GM18909 (cell line): ENCODE measurements around the gene MYOG.

Experiments
- ATAC-seq: cut with Tn5 transposase; IDR thresholded peaks from one replicate; pipeline ENCODE4 v1.9.1; 2021; ENCODE audit warnings: mild to moderate bottlenecking; ENCODE audit not compliant: unreplicated experiment, poor library complexity

MYOG gene

DNA sequence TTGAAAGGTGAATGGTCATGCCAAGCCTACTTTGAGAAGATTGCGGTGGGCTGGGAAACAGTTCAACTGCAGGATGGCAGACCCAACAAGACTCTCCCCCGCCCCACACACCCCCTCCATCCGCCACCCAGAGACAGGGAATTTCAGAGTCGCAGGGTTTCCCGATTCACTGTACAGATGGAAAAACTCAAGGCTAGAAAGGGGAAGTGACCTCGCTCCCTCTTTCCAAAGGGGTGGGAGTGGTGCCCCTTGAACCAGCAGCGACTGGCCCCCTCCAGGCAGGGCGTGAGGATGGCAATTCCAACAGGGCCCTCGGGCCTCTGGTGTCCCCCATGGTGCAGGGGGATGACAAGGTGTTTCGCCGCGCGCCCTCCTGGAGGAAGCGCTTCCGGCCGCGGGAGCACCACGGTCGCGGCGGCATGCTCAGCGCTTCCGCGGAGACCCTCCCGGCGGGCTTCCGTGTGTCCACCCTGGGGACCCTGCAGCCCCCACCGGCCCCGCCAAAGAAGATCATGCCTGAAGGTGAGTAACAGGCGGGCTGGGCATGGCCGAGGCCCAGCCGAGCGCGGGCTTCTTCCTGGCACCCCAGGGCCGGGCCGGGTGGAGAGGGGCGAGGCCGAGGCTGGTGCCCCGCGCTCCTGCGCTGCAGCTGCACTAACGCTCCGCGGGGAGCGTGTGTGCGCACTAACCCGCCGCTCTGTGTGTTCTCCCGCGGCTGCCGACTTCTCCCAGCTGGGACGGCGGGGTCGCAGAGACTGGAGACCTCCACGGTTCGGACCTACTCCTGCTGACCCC is 10.4 kb downstream of the MYOG start:
- no peak for ATAC-seq

DNA sequence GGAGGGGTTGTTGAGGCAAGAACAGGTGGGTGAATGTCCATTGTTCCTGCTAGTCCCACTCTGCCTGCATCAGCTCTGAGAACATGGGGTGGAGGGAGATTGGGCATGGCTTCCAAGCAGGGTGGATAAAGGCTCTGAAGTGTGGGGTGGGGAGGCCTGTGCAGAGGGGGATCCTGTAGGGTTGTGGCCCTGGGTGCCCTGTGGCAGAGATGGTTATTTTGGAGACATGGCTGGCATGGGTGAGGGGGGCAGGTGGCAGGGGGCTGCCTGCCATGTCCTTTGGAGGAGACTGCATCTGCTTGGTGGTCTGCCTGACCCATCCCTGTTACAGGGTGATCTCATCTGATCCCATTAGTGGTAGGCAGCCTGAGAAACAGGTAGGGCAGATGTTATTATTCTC is 11.2 kb downstream of the MYOG start:
- no peak for ATAC-seq

DNA sequence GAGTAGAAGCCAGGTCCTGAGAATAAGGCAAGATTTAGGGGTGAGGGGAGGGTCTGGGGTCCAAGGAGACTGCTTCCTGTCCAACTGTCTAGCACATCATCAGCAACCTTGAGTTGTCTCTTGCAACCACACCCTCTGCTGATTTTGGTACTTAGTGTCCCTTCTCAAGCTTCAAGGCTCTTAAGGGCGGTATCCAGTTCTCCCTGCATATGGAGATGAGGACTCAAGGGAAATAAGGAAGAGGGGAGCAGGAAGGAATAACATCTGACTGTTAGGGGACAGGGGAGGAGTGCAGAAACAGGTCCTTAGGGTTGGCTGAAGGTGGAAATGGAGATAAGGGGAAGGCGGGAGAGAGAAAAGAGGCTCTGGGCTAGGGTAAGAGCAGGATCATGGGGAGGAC is 12.3 kb downstream of the MYOG start:
- no peak for ATAC-seq

DNA sequence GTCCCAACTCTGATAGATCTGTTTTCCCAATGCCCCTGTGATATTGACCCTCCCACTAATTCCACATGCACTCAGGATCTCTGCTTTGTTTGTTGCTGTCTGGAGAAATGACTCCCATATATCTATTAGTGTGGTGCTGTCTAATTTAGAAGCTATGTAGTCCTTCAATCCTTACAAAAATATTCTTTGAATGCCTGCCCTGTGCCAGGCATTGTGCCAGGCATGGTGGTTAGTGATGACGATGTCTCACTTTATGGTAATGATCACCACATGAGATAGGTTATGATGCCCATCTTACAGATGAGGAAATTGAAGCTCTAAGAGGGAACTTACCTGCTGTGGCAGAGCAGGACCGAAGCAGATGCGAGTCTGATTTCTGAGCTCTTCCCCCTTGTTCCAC is 12.9 kb downstream of the MYOG start:
- ATAC-seq = no peak

DNA sequence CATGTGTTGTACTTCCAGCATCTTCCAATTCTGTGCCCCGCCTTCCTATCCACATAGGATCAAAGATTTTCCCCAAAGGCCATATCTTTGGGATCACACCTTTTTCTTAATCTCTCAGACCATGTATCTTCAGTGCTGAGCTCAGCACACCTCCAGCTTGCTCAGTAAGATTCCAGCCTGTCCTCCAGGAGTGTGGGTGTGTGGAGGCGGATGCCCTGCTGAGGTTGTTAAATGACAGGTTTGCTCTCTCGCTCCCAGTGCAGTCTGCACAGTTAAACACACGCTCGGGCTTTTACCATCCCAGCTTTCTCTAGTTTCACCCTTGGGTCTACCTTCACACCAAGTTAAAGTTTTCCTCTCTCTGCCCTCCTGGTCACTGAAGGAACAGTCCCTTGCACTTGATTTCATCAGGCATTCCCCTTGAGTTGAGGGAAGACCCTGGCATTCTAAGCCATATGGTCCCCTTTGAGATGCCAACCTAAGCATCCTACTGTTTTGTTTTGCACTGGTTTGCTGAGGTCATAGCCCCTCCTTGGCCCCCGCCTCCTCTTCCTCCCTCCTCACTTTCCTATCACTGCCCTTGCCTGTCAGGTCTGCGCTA is 13.7 kb downstream of the MYOG start:
- no peak for ATAC-seq

DNA sequence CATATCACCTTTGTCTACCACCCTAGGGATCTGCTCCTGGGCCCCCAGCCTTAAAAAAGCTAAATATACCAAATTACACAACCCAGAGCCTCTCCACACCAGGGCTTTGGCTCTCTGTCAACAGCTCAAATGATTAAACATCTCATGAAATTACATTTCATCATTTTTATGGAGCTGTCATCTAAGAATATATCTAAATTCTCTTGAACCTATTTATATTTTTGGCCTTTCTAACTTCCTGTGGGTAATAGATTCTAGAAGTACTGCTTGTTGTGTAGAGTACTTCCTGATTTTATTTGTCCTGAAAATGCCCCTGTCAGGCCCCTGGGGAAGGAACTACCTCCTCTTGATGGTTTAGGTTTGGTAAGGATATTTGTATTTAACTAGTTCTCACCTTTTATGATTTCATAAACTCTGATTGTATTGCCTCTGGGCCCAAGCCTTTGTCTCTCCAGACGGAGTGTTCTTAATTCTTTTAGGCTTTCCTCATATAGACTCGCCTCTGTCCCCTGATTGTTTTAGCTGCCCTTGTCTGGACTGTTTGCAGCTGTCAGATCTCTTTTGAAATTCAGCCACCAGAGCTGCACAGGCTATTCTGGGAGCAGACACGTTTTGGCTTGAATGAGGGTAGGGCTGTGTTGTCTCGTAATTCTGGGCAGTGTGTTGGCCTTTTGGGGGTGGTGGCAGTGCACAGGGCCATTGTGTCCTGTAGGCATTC is 16.6 kb downstream of the MYOG start:
- ATAC-seq = no peak

DNA sequence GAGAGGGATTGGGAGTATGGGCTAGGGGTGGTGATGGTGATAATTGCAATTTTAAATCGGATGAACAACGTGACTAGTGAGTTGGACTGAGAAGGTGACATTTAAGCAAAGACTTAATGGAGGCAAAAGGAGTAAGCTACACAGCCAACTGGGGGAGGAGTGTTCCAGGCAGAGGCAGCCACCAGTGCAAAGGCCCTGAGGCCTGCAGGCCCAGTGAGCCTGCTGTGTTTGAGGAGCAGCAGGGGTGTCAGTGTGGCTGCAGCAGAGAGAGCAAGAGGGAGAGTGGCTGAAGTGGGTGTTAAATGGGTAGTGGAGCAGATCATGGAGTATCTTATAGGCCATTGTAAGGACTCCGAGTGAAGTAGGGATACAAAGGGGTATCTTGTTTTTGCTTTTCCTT is 18.8 kb downstream of the MYOG start:
- no peak for ATAC-seq

DNA sequence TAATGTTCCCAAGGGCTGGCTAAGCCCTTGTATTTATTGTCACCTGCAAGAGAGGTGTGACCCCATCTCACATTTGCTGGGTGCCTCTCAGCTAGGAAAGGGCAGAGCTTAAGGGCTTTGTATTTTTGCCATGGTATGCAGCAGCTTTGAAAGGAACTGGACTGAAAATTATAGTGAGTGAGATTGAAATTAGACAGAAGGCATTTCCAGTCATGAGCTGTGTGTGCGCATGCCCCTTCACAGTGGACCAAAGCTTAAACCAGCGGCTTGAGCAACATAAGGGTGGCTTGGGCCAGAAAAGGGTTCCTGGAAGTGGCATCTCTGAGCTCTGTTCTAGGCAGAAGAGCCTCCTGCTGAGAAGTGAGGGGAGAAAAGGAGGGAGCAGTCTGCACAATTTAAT is 19.8 kb downstream of the MYOG start:
- ATAC-seq = no peak

DNA sequence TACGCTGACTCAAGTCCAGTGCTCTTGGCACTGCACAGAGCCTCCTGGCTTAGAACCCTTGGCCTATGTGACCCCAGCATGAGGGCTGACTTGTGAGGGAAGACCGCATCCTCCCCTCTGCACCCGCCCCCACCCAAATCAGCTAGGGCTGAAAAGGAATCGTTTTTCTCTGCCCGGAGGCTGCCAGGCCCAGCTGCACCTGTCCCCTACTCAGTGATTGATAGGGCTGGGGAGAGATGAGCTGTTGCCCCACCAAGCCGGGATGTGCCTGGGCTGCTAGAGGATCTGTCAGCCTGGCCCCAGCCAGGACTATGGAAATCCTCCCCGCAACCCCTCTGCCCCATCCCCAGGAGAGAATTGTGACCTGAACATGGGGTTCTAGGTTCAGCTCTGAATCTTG is 20.6 kb downstream of the MYOG start:
- ATAC-seq = no peak

DNA sequence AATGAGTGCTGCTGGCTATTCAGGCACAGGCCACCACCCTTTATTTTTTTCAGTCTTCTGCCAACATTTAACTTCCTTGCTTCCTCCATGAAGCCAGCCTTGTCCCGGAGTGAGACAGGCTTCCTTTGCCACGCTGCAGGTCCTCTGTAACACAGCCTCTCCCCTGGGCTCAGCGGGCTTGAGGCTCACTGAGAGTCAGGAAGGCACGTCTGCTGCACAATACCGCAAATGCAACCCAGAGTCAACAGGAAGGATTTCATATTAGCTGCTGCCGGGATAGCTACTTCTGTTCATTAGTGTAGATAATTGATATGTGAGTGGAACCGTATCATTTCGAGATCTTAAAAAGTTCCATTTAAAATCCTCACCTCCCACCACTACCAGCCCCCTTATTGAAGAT is 22.5 kb downstream of the MYOG start:
- no peak for ATAC-seq

DNA sequence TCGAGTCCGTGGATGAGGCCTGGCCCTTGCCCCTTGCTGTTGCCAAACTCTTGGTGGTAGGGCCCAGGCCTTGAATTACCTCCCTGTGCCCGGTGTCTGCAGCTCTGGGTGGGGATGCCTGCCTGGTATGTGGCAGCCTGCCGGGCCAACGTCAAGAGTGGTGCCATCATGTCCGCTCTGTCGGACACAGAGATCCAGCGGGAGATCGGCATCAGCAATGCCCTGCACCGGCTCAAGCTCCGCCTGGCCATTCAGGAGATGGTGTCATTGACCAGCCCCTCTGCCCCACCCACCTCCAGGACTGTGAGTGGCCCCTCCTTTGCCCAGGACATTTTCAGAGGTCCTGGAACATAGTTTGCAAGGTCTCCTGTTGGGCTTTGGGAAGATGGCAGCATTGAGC is 25.7 kb downstream of the MYOG start:
- no peak for ATAC-seq

DNA sequence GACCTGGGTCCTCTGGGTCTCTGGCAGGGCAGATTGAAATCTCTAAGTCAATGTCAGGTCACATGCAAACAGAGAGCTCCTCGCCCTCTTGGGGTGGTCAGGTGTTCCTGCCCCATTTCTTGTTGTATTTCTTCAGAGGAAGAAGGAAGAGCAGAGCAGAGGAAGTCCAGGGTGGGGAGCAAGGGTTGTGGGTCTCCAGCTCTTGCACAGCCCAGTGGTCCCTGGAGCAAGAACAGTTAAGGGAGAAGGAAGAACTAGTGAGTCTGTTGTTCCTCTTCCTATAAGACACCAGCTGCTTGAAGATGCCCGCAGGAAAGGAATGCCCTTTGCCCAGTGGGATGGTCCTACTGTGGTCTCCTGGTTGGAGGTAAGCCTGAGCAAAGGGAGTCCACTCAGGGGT is 26.3 kb downstream of the MYOG start:
- ATAC-seq = no peak

DNA sequence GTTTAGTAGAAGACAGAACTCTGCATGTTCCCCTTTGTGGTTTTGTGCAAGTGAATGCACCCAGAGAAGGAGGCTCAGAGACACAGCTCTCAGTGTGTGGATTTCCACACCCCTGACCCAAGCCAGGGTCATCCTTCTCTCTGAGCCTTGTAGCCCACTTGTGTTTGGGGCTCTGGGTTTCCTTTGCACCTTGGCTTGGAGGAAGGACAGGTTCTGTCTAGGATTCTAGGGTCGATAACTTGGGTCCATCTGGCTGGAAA is 27.2 kb downstream of the MYOG start:
- no peak for ATAC-seq

DNA sequence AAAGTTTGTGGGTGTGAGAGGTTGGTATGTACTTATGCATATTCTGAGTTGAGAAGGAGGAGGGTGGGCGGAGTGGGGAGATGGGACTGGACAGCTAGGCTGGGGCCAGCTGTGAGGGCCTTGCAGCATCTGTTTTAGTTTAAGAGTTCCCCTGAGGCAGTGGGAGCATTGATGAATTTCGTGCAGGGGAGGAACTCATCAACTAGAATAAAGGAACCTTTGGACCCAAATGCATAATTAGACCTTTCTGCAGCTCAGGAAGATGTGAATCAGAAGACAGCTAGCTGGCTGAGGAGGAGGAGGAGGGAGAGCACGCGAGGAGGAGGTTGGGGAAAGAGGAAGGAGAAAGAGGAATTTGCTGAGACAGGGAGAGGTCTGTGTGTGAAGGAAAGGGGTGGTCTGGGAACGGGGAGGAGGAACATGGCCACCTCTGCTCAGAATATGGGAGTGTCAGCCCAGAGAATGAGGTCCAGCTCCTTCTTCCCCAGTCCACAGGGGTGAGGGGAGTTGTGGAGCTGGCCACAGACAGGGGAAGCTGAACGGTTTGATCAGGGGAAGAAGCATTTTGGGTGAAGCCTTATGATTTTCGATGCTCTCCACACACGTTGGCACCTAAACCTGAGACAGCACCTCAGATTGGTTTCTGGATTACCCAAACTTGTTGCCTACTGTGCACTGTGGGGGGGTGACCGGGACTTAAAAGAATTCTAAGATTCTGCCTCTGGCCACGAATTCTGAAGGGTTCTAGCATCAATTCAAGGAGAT is 27.7 kb downstream of the MYOG start:
- ATAC-seq = no peak

DNA sequence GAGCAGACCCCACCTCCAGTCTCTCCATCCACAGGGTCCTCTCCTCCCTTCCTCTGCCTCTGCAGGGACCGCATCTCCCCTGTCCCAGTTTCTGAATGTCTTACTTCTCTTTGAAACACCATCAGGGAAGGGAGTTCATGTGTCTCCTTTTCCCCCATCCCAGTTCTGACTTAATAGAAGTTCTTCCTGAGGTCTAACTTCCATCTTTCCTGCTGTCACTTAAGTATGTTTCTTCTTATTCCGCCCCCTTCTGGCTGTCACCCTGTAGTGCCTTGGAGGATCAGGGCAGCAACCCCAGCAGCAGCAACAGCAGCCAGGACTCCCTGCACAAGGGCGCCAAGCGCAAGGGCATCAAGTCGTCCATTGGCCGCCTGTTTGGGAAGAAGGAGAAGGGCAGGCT is 29.3 kb downstream of the MYOG start:
- ATAC-seq = no peak

DNA sequence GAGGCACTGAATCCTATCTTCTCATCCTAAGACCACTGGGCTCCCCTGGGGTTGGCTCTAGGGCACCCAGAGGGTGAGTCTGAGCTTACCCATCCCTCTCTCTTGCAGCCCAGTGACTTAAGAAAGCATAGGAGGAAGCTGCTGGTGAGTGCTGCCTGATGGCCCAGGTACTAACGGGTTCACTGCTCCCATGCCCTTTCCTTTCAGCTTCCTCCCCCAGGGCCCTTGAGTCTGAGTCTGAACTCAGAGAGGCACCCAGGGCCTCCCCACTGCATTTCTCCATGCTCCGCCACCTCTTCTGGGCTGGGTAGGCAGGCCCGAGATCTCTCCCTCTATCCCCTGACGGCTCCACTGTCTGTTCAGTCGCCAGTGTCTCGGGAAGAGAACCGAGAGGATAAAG is 29.8 kb downstream of the MYOG start:
- no peak for ATAC-seq

DNA sequence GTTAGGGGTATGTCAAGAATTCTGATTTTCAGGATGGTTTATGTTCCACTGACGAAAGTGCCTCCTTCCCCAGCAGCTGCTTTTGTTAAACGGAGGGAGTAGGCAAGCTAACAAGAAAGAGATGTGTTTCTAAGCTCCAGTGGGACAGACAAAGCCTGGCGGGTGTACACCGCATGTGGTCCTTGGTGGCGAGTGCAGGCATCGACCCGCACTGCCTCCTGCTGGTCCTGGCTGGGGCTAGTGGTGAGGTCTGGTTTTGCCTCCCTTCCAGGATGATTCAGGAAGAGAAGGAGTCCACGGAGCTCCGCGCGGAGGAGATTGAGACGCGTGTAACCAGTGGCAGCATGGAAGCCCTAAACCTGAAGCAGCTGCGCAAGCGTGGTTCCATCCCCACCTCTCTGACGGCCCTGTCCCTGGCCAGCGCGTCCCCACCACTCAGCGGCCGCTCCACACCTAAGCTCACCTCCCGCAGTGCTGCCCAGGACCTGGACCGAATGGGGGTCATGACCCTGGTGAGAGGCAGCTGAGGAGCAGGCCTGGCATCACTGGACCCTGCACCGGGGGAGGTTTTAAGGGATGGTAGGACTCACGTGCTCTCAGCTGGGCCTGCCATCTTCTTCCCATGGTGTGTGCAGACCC is 30.5 kb downstream of the MYOG start:
- ATAC-seq = no peak

DNA sequence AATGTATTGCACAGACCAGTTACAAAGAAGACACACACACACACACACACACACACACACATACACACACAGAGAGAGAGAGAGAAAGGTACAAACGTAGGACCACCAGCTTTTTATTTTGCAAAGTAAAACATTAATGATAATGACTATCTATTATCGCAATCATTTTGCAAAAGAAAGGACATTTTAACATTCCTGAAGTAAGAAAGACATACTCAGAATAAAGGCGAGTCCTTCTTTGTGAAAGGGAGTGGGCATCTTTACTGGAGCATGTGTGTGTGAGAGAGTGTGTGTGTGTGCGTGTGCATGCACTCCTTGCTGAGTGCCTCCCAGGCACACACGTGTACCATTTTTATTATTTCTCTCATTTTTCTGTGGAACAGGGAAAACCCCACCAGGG is 31.2 kb downstream of the MYOG start:
- ATAC-seq = no peak

DNA sequence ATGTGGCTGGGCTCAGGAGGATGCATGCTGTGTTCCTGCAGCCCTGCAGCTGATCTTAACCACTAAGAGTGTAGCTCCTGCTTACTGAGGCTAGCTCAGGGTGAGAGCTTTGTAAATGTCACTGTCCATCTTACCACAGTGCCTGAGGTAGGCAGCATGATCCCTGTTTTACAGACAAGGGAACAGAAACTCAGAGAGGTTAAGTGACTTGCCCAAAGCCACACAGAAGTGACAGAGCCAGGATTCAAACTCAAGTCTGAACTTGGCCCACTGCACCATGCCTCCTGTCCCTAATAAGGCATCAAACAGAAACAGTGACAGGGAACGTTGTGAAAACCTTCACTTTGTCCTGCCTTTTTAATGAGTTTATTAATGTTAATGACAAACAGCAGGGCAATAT is 31.6 kb downstream of the MYOG start:
- ATAC-seq = no peak

DNA sequence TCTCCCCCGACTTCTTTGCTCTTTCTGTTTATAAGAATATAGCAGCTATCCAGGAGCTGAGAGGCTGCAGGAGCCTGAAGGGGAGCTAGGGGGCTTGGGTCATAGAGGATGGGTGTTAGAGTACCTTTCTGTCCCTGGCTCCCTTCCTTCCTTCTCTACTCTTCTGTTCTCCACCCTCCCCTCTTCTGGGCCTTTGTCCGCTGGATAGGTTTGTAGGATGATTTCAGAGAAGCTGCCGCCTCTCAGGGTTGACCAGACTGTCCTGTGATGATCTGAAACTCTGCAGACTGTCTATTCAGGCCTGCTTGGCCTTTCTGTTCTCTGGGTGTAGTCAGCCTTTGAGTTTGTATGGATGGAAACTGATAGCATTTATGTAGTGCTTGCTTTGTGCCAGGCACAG is 33.2 kb downstream of the MYOG start:
- ATAC-seq = no peak

DNA sequence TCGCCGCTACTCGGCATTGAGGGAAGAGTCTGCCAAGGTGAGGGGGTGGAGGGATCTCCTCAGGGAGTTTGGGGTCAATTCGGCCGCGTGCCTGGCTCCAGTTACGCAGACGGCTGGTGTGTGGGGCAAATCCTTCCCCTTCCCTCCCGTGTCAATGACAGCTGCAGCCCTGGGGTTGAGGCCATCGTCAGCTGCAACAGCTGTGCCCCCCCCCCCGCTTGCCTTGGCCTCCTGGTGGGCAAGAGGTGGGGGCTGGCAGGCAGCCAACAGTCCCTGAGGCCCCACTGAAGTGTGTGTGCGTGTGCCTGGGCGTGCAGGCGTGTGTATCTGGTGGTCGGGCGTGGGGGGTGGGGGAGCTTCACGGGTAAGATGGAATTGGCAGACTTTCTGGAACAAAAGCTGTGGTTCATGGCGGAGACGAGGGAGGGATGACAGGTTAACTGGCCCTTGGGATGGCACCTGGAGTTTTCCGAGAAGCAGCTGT is 33.9 kb downstream of the MYOG start:
- ATAC-seq = no peak
